C4-2B (cell line): Measurements from ENCODE around the gene RFXANK.

Experiments used
- ZFX ChIP-seq: fragments of 450-650 bp; IDR thresholded peaks from 2 replicates; pipeline ENCODE4 v1.6.1; 2017
- TF ChIP-seq, protein P1 (sequence below): fragments of 450-650 bp; conservative IDR thresholded peaks from 2 replicates; pipeline ENCODE4 v1.5.1; 2017; ENCODE audit warnings: mild to moderate bottlenecking

DNA sequence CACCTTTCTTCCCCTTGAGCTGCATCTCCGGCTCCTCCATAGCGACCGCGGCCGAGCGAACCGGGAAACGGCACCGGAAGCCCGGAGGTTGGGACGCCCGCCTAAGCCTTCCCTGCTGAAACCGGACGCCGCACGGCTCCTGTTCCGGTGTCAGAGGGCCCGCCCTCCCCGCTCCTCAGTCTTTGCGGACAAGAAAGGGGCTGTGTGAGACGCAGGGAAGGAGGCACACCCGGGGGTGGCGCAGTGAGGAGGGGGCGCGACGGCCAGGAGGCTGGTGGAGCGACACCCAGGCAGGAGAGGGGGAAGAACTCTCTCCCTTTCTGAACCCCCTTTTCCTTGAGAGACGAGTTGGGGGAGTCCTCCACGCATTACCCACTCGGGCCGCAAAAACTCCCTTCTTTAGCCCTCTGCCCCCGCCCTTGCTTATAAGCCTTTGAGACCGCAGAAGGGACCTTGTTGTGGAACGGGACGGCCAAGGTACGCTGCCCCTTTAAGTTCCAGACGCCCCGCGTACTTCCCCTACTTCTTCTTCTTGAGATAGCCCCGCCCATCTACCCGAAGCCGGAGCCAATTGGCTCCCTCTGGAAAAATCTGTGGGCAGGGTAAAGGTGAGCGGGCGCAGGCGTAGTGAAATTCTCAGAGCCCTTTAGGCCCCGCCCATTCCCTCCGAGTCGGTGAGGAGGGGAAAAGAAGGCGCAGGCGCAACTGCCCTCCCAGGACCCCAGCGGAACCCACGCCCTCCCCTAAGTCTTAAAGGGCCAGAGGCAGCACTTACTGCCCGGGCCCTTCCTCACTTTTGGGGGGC is at the start of gene RFXANK, which contains the start of gene BORCS8:
- TF ChIP-seq, protein P1, sequence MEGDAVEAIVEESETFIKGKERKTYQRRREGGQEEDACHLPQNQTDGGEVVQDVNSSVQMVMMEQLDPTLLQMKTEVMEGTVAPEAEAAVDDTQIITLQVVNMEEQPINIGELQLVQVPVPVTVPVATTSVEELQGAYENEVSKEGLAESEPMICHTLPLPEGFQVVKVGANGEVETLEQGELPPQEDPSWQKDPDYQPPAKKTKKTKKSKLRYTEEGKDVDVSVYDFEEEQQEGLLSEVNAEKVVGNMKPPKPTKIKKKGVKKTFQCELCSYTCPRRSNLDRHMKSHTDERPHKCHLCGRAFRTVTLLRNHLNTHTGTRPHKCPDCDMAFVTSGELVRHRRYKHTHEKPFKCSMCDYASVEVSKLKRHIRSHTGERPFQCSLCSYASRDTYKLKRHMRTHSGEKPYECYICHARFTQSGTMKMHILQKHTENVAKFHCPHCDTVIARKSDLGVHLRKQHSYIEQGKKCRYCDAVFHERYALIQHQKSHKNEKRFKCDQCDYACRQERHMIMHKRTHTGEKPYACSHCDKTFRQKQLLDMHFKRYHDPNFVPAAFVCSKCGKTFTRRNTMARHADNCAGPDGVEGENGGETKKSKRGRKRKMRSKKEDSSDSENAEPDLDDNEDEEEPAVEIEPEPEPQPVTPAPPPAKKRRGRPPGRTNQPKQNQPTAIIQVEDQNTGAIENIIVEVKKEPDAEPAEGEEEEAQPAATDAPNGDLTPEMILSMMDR: no peak
- no peak for TF ChIP-seq ZFX
